GM12892 (cell line): ENCODE data around the gene MBNL1.

ENCODE experiments used
- POLR2A ChIP-seq: IDR thresholded peaks from 2 replicates; pipeline ENCODE4 v1.6.1; 2011; ENCODE audit warnings: low read depth, low read length, control low read depth
- POLR2AphosphoS5 ChIP-seq: IDR thresholded peaks from 2 replicates; pipeline ENCODE4 v1.6.1; 2011; ENCODE audit warnings: low read depth, low read length, control low read depth
- TAF1 ChIP-seq: IDR thresholded peaks from 2 replicates; pipeline ENCODE4 v1.6.1; 2011; ENCODE audit warnings: low read depth, mild to moderate bottlenecking, control low read depth, low read length, borderline replicate concordance

DNA sequence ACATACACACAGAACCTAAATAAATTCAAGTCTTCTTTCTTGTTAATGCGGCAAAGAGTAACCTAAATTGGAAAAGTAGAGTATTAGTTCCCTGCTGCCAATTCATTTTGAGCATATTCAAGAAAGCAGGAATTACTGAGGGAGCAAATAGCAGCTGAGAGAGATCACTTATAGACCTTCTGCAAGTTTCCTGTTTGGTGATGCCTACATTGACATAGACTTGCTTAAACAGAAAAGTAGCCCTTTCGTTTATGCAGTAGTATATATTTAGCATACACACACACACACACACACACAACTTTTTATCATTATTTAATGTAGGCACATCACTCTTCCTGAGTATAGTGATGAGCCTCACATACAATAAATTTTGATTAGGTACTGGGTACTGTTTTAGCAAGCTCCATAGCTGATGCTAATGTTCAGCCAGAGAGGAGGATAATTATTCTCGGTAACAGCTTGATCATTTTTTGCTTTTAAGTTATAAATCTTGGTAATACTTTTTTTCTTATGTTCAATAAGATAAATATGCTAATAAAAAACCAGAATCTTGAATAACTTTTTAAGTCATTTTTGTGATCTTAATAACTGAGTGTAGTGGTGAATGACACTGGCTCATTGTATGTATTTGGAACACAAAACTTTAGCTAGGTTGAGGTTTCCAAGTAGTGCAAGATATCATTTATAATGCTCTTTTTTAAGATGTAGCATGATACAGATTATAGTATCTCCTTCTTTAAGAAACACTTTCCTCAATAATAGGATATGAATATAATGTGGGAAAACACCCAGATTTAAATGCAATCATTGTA is 174.7 kb downstream of the MBNL1 start:
- TF ChIP-seq POLR2AphosphoS5, result no peak
- TF ChIP-seq TAF1, result no peak
- no peak for TF ChIP-seq POLR2A
